GM19467 (cell line): Measurements from ENCODE around the gene MACROD2.
A peak's percentile ranks its signal among the peaks of the same experiment; 100 is the strongest.
"Not testable (repeated sequence)": the region's sequence is repeated elsewhere in the genome, so short reads cannot be mapped to it uniquely, and the experiment has no call there.

Experiments
- ATAC-seq: cut with Tn5 transposase; IDR thresholded peaks from one replicate; pipeline ENCODE4 v1.9.1; 2021; ENCODE audit warnings: mild to moderate bottlenecking, moderate library complexity; ENCODE audit not compliant: unreplicated experiment

MACROD2 gene

DNA sequence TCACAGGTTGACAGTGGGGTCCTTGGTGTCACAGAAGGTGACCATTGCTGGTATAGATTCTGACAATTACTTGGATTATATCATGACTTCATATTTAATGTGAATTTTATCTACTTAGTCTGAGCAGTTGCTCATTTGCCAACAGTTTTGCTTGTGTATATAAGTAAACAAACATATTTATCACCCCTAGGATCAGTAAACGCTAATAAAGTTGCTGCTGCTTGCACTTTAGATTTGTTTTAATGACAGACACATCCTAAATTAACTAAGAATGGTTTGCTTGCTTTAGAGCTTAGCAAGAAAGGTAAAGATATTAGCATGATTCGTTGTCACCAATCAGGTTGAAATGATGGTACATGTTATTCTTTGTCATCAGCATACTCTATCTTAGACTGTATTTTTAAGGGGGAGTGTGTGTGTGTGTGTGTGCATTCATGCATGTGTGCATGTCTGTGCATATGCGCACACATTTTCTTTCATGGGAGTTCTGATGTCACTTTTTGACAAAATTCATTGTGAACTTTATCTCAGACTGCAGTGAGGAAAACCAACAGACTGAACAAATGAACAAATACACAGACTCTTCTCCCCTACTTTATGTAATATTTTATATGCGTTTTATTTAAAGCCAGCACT is 1124.7 kb downstream of the MACROD2 start:
- no peak for ATAC-seq

- ATAC-seq, result no peak
These were observed 1127.3 kb downstream of the MACROD2 start for GRCh38 chr20:15122613-15123012.

DNA sequence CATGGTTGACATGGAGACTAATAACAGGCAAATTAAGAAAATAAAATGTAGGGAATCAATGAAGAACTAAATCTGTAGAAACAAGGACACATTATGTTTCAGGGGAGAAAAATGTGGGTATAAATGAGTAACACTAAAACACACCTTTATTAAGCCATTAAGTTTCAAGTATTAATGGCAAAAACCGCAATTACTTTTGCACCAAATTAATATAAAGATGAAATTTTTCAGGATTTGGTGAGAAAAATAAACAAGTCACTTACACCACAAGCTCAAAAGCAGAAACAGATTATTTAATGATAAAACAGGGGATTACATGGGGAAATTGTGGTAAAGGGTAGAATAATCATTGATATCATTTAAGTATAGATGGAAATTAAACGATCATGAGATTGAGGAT is 1135.9 kb downstream of the MACROD2 start:
- ATAC-seq, result no peak

DNA sequence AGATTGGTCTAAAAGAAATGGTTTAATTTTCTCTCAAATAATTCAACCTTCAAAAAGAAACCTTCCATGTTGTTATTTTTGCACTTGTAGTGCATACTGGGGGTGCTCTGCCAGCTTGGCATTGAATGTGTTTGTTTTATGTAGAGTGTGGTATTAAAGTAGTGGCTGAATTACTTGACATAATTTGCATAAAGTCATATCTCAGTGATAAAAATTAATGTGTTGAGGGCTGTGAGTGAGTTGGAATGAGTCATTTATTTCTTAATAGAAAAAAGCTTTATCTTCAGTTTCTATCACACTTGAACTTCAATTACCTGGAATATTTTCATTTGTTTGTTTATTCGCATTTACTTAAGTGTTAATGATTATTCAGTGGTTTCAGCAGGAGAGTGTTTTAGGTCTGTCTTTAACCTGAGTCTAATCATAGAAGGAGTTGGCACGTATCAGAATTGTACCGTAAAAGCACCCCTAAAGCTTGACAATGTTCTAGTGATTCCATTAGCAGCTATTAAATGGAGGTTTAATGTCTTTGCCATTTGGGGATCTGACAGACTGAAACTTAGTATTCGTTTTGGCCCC is 1143.3 kb downstream of the MACROD2 start:
- ATAC-seq, result no peak

DNA sequence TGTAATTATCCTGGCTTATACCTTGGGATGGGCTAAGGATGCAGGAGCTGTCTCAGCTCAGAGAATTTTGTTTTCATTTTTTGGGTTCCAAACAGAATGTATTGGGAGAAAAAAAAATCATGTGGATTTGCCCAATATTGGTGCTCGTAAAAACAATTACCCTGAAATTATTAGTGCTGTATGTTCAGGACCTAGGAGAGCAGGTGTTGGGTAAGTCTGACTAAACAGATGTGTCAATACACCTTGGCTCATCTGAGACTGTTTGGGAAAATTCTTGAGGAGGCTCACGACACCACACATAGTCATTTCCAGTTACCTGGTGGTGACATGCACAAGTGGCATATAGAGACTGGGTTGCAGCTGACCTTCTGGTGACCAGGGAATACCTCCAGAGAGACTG is 1144.2 kb downstream of the MACROD2 start:
- ATAC-seq, result no peak

DNA sequence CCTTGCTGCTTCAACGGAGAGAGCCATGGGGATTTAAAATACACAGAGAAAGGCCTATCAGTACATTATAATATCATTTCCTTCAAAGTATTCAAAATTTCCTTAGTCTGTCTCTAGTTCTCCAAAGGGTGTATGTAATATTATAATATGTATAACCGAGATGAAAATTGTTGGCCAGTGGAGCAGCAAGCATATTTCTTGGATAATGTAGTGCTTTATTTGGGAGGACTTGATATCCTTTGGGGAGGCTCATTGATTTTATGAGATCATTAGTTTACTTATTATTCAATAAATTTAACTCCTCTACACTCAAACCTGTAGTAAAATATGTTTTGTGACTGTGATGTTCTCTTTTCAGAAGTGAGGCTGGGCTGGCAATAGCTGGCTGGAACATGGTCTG is 1145.0 kb downstream of the MACROD2 start:
- no peak for ATAC-seq

DNA sequence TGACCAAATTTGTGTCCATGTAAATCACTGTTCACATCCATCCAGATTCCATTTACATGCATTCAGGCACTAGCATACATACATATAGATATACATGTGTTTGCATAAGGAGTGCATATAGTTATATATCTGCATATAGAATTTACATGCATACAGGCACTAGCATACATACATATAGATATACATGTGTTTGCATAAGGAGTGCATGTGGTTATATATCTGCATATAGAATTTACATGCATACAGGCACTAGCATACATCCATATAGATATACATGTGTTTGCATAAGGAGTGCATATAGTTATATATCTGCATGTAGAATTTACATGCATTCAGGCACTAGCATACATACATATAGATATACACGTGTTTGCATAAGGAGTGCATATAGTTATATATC is 1145.6 kb downstream of the MACROD2 start:
- ATAC-seq, result not testable (repeated sequence)

- ATAC-seq, result no peak
These were observed 1146.5 kb downstream of the MACROD2 start for GRCh38 chr20:15141861-15142260.

- ATAC-seq, result no peak
These were observed 1148.2 kb downstream of the MACROD2 start for GRCh38 chr20:15143478-15143877.

GRCh38 chr20:15144916-15145315 is 1149.6 kb downstream of the MACROD2 start:
- ATAC-seq, result no peak

DNA sequence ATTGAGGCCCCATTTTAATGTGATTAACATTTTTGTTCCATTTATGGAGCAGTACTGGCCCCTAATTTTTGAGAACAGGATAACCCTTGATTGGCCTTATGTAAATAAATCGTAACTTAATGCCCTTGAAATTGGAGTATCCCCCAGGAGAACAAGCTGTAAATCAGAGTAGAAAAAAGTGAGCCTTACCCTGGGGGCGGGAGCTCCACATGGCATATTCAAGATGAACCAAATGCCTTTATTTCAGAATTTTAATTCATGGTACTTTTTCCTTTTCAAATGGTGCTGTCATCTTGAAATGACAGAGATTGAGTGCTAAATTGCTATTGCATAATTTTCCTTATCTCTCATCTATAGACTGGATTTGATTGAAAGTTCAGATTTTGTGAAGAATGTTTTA is 1151.6 kb downstream of the MACROD2 start:
- no peak for ATAC-seq

DNA sequence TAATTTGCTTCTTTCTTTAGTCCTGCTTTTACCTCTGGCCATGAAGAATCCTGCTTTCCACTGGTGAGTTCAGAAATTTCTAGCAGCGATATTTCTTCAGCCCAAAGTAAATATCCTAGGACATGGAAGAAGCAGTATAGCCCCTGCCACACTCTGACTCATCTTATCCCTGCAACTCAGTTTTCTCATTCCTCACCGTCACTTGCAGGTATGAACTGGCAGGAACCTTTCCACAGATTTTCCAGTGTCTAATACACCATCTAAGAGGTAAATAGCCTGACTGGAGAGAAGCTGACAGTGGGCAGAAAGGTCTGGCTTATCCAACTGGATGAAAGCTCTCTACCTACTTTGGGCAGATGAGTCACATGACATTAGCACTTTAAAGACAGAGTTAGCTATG is 1158.8 kb downstream of the MACROD2 start:
- no peak for ATAC-seq

DNA sequence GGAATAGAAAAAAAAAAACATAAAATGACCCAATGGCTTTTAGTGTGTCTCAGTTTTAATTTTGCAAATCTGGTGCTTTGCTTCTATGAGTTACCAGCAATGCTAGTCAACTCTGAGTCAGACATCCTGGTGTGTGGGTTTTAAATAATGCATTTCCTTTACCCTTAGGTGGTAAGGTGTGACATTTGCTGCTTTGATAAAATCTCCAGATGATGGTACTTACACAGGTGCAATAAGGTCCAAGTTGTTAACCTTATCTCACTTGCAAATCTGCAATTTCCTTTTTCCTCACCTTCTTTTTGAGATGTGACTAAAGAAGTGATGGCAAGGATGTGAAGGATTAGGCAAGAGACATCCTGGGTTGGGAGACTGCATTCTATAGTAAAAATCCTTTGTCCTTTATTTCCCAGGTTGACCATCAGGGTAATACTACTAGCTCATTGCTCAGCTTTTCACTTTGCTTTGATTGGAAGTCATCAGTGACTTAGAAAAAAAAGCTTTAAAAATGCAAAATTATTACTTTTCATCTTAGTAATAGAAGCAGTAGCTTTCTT is 1160.6 kb downstream of the MACROD2 start:
- ATAC-seq, result no peak

GRCh38 chr20:15158533-15158932 is 1163.2 kb downstream of the MACROD2 start:
- ATAC-seq, result no peak

DNA sequence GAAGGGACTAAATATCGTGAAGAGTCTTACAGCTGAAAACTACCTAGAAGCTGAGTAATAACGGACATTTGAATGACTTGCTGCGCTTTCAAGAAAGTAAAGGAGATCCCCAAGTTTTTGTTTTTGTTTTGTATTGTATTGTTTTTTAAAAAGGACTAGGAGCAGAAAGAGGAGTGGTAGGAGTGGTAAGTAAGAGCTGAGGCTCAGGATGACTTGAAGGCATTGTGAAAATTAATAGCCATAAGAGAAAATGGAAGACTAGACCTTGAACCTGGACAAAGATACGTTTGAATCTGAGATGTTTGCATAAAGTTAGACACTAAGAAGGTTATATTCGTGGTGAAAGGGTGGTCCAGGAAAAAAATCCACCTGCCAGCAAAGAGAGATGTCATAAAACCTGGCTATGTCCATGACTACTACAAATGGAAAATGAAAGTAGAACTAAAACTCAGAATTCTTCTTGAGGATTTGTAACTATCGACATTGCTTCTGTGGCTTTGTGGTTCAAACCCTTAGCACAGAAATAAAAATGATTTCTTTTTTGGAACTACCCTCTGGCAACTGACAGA is 1166.8 kb downstream of the MACROD2 start:
- ATAC-seq, result peak; percentile 54

GRCh38 chr20:15163632-15164031 is 1168.3 kb downstream of the MACROD2 start:
- no peak for ATAC-seq

DNA sequence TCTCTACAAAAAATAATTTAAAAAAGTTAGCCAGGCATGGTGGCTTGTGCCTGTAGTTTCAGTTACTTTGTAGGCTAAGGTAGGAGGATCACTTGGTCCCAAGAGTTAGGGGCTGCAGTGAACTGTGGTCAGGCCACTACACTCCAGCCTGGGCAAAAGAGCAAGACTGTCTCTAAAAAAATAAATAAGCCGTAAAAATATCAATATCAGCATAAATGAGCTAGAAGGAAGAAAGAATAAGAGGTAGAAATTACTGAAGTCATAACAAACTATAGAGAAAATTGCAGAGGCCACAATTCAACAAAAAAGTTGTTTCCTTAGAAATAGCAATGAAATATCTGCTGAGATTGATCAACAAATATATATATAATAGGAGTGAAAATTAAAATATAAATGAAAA is 1169.4 kb downstream of the MACROD2 start:
- no peak for ATAC-seq

DNA sequence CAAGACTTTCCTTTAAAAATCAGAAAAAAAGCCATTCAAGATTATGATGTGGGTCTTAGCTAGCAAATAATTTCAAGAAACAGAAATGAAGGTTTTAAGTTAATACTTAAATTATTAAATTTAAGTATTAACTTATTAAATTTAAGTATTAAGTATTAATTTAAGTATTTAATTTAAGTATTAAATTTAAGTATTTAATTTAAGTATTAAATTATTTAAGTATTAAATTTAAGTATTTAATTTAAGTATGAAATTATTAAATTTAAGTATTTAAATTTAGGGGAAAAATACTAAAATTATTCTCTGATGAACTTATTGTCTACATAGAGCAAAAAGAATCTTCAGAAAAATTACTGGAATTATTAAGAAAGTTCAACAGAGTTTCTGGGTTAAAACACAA is 1171.4 kb downstream of the MACROD2 start:
- ATAC-seq, result no peak

- no peak for ATAC-seq
These were observed 1175.7 kb downstream of the MACROD2 start for GRCh38 chr20:15171016-15171415.

DNA sequence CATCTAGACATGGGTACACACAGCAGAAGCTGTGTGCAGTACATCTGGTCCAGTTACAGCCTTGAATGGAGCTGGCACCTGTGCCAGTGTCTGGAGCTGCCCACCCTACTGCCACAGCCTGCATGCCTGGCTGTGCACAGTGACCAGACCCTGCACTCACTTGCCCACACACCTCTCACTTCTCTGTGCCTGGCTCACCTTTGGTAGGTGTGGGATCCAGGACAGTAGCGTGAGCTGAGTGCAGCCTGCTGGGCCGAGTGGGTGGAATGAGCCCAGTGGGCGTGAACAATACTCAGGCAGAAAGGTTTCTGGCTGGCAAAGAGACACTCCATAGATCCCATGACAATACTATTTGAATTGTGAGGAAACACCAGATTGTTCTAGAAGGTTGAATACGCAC is 1181.6 kb downstream of the MACROD2 start:
- no peak for ATAC-seq

DNA sequence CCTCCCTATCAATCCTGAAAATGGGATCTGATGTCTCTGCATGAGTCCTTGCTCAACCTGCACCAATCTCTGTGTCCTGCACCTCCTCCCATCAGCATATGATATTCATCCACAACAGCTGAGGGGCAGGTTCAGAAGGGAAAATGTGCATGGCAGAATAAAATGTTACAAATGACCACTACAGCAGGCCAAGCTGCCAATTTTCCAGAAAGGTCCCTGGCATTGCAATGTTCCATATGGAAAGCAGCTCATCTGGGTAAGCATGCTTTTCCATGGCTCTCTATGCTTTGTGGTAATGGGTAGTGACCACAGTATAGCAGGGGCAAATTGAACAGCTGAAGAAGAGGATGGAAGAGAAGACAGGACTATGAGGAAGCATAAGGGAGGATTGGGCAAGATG is 1183.3 kb downstream of the MACROD2 start:
- ATAC-seq, result no peak

DNA sequence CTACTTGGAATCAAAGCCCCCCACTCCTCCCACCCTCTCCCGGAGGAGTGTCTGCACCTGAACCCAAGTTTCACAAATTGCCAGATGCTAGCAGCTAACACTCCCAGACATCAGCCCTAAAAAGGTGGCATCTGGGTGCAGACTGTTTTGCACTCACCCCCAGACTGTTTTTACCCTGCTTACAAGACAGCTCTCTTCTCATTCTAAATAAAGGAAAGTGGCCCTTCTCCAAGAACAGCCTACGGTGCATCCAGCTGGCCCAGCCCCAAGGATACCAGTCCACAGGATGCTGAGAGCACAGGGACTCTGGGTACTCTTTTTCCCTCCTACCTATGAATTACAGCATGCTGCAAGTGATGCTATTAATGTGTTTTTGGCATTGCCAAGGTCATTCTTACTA is 1184.1 kb downstream of the MACROD2 start:
- no peak for ATAC-seq
